Uterus (tissue), 4 donors: ENCODE data around the gene TLK2. TPM values are rescaled to one million over a fixed set of nuclear protein-coding genes. Genes with fewer than 3 reads are reported as not detected.

ENCODE experiments used
- DNase-seq, 2 donors: peaks; one replicate each; pipeline ENCODE4 v3.0.0-alpha.2; 2019 to 2020
- H3K27ac ChIP-seq, 2 donors: fragments of 200-600 bp; sonication (generic); 1 replicate in 1 of 2; 2 replicates in 1 of 2; pipeline ENCODE4 v1.5.1; 2016 to 2018
- H3K27me3 ChIP-seq, 2 donors: fragments of 200-600 bp; sonication (generic); one replicate each; pipeline ENCODE4 v1.5.1; 2018 to 2019; ENCODE audit warnings: control low read depth in 1 of 2
- H3K36me3 ChIP-seq, 2 donors: fragments of 200-600 bp; sonication (generic); one replicate each; pipeline ENCODE4 v1.5.1; 2019; ENCODE audit warnings: control low read depth in 1 of 2
- H3K4me1 ChIP-seq, 2 donors: fragments of 200-600 bp; sonication (generic); one replicate each; pipeline ENCODE4 v1.5.1; 2018 to 2019; ENCODE audit warnings: control low read depth in 1 of 2
- H3K4me3 ChIP-seq, 2 donors: fragments of 200-600 bp; sonication (generic); 1 replicate in 1 of 2; 2 replicates in 1 of 2; pipeline ENCODE4 v1.5.1; 2018 to 2019; ENCODE audit warnings: mild to moderate bottlenecking in 1 of 2
- H3K9me3 ChIP-seq, 2 donors: fragments of 200-600 bp; sonication (generic); one replicate each; pipeline ENCODE4 v1.5.1; 2019; ENCODE audit warnings: control low read depth in 1 of 2
- POLR2A ChIP-seq, 2 donors: fragments of 450-650 bp; IDR thresholded peaks; one replicate each; pipeline ENCODE4 v1.6.1; 2016; ENCODE audit warnings: antibody characterized with exemption in 2 of 2, mild to moderate bottlenecking in 1 of 2, moderate library complexity in 1 of 2
- intact Hi-C: fragments of 100-400 bp; cut with DNase I; formaldehyde crosslinking; loops from one replicate; pipeline ENCODE4 v1.15.1; 2023; ENCODE audit warnings: low total_unique reads
- total RNA-seq, 4 donors: library from RNA; depleted of rRNA in 3 of 4; stranded (reverse); fragments of >200 nt in 3 of 4; gene quantifications; one replicate each; pipeline versions ENCODE4 v1.1.0 to v1.2.4, GENCODE V29; 2014 to 2023
- TF ChIP-seq, protein P1 (sequence below), 4 experiments: fragments of 200-600 bp in 2 of 4; fragments of 450-650 bp in 2 of 4; sonication (generic) in 2 of 4; IDR thresholded peaks; one replicate each; pipeline ENCODE4 v1.5.1; 2016 to 2019; ENCODE audit warnings: antibody characterized with exemption in 4 of 4, mild to moderate bottlenecking in 2 of 4, moderate library complexity in 1 of 4
- donor health status: DM: yes; HTN: yes; CAD: no.

The TLK2 gene
- total RNA-seq, 4 donors from 2014 or later = 13.6 to 120 (median 50.0) TPM

DNA sequence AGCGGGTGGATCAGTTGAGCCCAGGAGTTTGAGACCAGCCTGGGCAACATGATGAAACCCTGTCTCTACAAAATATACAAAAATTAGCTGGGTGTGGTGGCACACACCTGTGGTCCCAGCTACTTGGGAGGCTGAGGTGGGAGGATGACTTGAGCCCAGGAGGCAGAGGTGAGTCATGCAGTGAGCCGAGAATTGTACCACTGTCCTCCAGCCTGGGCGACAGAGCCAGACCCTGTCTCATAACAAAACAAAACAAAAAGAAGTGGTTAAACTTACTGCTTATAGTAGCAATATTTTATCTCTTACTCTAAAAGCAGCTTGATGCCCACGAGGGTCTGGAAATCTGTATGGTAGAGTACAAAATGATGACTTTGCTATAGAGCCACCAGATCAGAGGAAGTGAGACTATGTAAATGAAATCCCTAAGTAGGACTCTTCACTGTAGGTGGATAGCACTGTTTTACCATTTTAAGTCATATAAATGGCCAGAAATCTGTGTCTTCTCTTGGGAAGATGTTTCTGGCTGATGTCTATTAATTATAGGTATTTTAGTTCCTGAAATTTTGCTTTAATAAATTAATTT lies 88.5 kb downstream of the TLK2 start:
- no peak for TF ChIP-seq POLR2A (IDR thresholded peaks at IDR 0.05)
- TF ChIP-seq, protein P1, sequence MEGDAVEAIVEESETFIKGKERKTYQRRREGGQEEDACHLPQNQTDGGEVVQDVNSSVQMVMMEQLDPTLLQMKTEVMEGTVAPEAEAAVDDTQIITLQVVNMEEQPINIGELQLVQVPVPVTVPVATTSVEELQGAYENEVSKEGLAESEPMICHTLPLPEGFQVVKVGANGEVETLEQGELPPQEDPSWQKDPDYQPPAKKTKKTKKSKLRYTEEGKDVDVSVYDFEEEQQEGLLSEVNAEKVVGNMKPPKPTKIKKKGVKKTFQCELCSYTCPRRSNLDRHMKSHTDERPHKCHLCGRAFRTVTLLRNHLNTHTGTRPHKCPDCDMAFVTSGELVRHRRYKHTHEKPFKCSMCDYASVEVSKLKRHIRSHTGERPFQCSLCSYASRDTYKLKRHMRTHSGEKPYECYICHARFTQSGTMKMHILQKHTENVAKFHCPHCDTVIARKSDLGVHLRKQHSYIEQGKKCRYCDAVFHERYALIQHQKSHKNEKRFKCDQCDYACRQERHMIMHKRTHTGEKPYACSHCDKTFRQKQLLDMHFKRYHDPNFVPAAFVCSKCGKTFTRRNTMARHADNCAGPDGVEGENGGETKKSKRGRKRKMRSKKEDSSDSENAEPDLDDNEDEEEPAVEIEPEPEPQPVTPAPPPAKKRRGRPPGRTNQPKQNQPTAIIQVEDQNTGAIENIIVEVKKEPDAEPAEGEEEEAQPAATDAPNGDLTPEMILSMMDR (IDR thresholded peaks at IDR 0.05) = no peak
- DNase-seq = no peak
- Histone ChIP-seq H3K27ac (no peak overlapping the region), H3K27me3 (no peaks in the 10 kb centered on the region), H3K4me3 (no peak overlapping the region), H3K36me3 (no peaks in the 10 kb centered on the region), H3K9me3 (no peaks in the 10 kb centered on the region), H3K4me1 (no peaks in the 10 kb centered on the region)
- intact Hi-C loops = no loop called here

DNA sequence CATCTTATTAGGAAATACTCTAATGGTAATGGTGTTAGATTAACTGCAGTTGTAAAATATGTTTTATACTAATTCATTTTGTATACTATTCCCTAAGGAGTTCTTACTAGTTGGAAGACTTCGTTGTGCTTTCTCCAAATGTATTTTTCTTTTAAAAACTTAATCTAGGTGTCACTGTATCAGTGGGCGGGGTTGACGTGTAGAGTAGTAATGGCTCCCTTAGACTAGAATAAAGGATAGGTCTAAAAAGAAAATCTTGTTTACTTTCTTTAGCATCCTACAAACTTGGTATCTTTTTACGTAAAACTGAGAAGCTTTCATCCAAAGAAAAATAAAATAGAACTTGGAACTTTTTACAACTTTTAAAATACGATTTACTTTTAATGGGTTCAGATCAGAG lies 93.9 kb downstream of the TLK2 start:
- Histone ChIP-seq H3K27me3 (no peaks in the 10 kb centered on the region), H3K9me3 (no peaks in the 10 kb centered on the region), H3K4me3 (no peak overlapping the region), H3K27ac (peak overlapping the region; percentile 20 to 32), H3K36me3 (no peaks in the 10 kb centered on the region), H3K4me1 (no peaks in the 10 kb centered on the region)
- intact Hi-C loops = no loop called here
- no peak for TF ChIP-seq POLR2A (IDR thresholded peaks at IDR 0.05)
- TF ChIP-seq, protein P1 (IDR thresholded peaks at IDR 0.05) = no peak
- no peak for DNase-seq

DNA sequence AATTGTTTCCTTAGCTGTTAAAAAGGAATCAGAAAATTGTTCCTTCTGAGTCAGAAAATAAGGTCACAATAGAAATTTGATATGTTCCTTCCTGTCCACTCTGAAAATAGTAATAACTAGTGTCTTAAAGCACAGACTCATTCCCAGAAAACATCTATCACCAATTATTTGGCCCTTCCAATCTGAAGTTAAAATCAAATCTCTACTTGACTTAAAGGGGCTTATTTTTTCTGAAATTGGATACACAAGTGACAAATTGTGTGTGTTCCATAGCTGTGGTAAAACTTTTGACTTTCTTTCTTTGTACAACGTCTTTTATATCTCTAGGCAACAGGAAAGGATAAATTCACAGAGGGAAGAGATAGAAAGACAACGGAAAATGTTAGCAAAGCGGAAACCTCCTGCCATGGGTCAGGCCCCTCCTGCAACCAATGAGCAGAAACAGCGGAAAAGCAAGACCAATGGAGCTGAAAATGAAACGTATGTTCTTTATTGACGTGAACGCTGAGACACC lies 94.3 kb downstream of the TLK2 start:
- intact Hi-C loops = no loop called here
- Histone ChIP-seq H3K4me1 (no peaks in the 10 kb centered on the region), H3K9me3 (no peaks in the 10 kb centered on the region), H3K27ac (peak overlapping the region; percentile 20 to 32), H3K27me3 (no peaks in the 10 kb centered on the region), H3K36me3 (no peaks in the 10 kb centered on the region), H3K4me3 (no peak overlapping the region)
- TF ChIP-seq POLR2A (IDR thresholded peaks at IDR 0.05) = no peak
- TF ChIP-seq, protein P1 (IDR thresholded peaks at IDR 0.05) = no peak
- DNase-seq = no peak

DNA sequence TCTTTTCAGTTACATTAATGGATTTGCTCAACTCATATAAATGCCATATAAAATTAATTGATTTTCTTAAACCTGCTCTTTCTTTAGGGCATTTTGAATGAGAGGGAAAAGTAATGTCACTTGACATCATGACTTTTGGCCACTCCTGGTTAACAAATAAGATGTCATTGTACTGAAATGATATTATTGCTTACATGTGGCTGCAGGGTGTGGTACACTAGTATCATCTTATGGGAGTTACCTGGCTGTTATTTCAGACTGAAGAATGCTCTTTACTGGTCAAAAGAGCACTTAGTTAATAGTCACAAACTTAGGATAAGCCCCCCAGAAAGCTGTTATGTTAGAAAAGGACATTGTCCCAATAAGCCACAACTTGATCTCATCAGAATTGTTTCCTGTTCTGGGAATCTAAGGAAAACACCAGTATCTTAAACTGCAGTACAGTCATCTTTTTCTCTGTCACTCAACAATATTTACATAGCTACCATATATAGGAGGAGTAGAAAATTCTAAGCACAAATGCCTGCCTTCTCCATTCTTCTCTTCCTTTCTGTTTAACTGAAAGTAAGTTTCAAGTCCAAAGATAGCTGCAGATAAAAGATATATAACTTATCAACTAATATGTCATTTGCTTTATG lies 95.0 kb downstream of the TLK2 start:
- no peaks in the 10 kb centered on the region for H3K9me3 ChIP-seq
- H3K27ac ChIP-seq = peak overlapping the region in 1 of 2 donors; percentile 20
- no peaks in the 10 kb centered on the region for H3K27me3 ChIP-seq
- TF ChIP-seq, protein P1 (IDR thresholded peaks at IDR 0.05) = no peak
- no peak for TF ChIP-seq POLR2A (IDR thresholded peaks at IDR 0.05)
- DNase-seq = no peak
- intact Hi-C loops = no loop called here
- H3K36me3 ChIP-seq = no peaks in the 10 kb centered on the region
- H3K4me1 ChIP-seq = no peaks in the 10 kb centered on the region
- no peak overlapping the region for H3K4me3 ChIP-seq

DNA sequence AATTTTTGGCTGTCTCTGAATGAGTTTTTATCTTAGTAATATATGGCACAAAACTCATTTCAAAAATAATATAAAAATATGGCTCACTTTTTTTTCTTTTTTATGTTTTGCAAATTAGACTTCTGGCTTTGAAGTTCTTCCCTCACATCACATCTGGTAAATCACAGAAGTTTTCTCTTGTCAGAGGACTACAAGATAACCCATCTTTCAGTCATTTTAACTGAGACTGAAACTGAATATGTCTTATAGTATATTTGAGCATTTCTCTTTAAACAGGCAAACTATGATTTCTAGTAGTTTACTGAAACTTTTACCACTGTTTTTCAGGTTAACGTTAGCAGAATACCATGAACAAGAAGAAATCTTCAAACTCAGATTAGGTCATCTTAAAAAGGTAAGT lies 97.8 kb downstream of the TLK2 start:
- Histone ChIP-seq H3K4me3 (no peak overlapping the region), H3K36me3 (no peaks in the 10 kb centered on the region), H3K27ac (no peak overlapping the region), H3K9me3 (no peaks in the 10 kb centered on the region), H3K4me1 (no peaks in the 10 kb centered on the region), H3K27me3 (no peaks in the 10 kb centered on the region)
- TF ChIP-seq POLR2A (IDR thresholded peaks at IDR 0.05) = no peak
- TF ChIP-seq, protein P1 (IDR thresholded peaks at IDR 0.05) = no peak
- DNase-seq = no peak
- intact Hi-C loops = no loop called here
